GM12865 (cell line): ENCODE data around the gene IFT80.
A peak's percentile ranks its signal among the peaks of the same experiment; 100 is the strongest.
"Not testable (repeated sequence)": the region's sequence is repeated elsewhere in the genome, so short reads cannot be mapped to it uniquely, and the experiment has no call there.

Experiments used
- DNase-seq: peaks from one replicate; pipeline ENCODE4 v3.0.0; 2010; ENCODE audit warnings: low read depth
- H3K4me3 ChIP-seq: 2 replicates; pipeline ENCODE4 v1.5.1; 2011; ENCODE audit warnings: mild to moderate bottlenecking, low read depth, low read length, control low read depth
- CTCF ChIP-seq: IDR thresholded peaks from 2 replicates; pipeline ENCODE4 v1.5.1; 2011; ENCODE audit warnings: low read length, control low read depth, low read depth, inconsistent platforms; ENCODE audit not compliant: insufficient read depth; ENCODE audit errors: missing control alignments

The IFT80 gene

GRCh38 chr3:160247766-160248165 lies 151.3 kb downstream of the IFT80 start:
- DNase-seq: no peak
- TF ChIP-seq CTCF: no peak
- H3K4me3 ChIP-seq: no peak overlapping the region

GRCh38 chr3:160245261-160245800 lies 153.7 kb downstream of the IFT80 start:
- H3K4me3 ChIP-seq: no peak overlapping the region
- TF ChIP-seq CTCF: no peak
- no peak for DNase-seq

GRCh38 chr3:160240719-160241118 lies 158.3 kb downstream of the IFT80 start:
- not testable (repeated sequence) for H3K4me3 ChIP-seq, DNase-seq

GRCh38 chr3:160232014-160232413 lies 167.0 kb downstream of the IFT80 start:
- no peak for DNase-seq
- no peak for TF ChIP-seq CTCF
- no peak overlapping the region for H3K4me3 ChIP-seq

- DNase-seq: no peak
- TF ChIP-seq CTCF: no peak
- H3K4me3 ChIP-seq: no peak overlapping the region
Observed at GRCh38 chr3:160227419-160227818, 171.6 kb downstream of the IFT80 start.

- H3K4me3 ChIP-seq: peak overlapping the region; percentile 58
- TF ChIP-seq CTCF: no peak
- DNase-seq: peak; percentile 18
Observed at GRCh38 chr3:160226026-160226907, 172.8 kb downstream of the IFT80 start.

GRCh38 chr3:160225176-160226025 lies 173.6 kb downstream of the IFT80 start, which contains the start of gene C3orf80:
Gene C3orf80, plus strand, starts transcription at chr3:160225422. Its CDS starts 214 bp downstream, at chr3:160225636.
- H3K4me3 ChIP-seq: peak within 1 kb of the TSS; percentile 58
- peak; percentile 84 for DNase-seq
- peak; percentile 35 for TF ChIP-seq CTCF
